Nephron (organoid): ENCODE data around the gene IQSEC1.

Experiments used
- H3K27ac Mint-ChIP-seq, 3 experiments: 2 replicates each; pipeline ENCODE4 v1.8.0; 2020; ENCODE audit warnings: mixed read lengths in 3 of 3, mild to moderate bottlenecking in 2 of 3, moderate library complexity in 1 of 3
- H3K27me3 Mint-ChIP-seq: 2 replicates; pipeline ENCODE4 v1.8.0; 2021; ENCODE audit warnings: low read depth, mild to moderate bottlenecking, moderate library complexity, mixed read lengths
- H3K36me3 Mint-ChIP-seq: 2 replicates; pipeline ENCODE4 v1.8.0; 2020; ENCODE audit warnings: low read depth, mixed read lengths
- H3K4me1 Mint-ChIP-seq: 2 replicates; pipeline ENCODE4 v1.8.0; 2020; ENCODE audit warnings: mixed read lengths
- H3K4me3 Mint-ChIP-seq, 3 experiments: 2 replicates each; pipeline ENCODE4 v1.8.0; 2020; ENCODE audit warnings: mild to moderate bottlenecking in 3 of 3, mixed read lengths in 3 of 3, moderate library complexity in 2 of 3
- H3K9me3 Mint-ChIP-seq: 2 replicates; pipeline ENCODE4 v1.8.0; 2020; ENCODE audit warnings: mixed read lengths
- CTCF ChIP-seq, 3 experiments: fragments of 200-600 bp; sonication (generic); IDR thresholded peaks; one replicate each; pipeline ENCODE4 v1.5.0; 2021; ENCODE audit warnings: antibody characterized with exemption in 3 of 3; ENCODE audit not compliant: unreplicated experiment in 3 of 3

Gene IQSEC1

DNA sequence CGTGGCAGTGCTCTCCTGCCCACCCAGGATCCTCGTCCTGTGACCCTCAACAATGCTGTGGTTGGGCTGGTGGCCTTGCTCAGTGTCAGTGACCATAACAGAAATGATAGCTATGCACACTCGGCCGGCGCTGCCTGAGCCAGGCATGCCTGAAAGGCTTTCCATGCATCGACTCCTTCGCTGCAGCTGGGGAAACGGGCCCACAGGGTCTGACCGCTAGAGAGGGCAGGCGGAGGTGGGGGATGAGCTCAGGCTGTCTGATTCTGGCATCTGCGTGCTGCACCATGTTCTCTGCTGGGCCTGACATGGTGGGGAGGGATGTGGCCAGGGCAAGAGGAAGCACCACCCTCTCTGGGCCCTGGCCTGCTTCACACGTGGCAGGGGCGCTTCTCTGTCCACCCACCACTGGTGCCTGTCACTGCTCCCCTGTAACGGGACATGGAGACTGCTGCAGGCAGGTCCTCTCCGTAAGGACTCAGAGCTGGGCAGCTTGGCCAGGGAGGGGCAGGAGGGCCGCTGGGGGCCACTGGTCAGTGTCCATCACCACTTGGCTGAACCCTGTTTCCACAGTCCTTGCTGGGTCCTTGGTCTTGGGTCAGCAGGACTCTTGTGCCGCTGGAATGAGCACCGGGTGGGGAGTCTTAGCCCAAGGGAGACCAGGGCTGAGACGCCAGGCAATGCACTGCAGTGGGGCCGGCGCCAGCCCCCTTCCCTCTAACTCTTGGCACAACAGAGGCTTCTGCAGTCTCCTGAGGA is 167.7 kb downstream of the IQSEC1 start:
- Mint-ChIP-seq H3K9me3 (no peaks in the 10 kb centered on the region), H3K4me1 (no peaks in the 10 kb centered on the region), H3K4me3 (no peak overlapping the region), H3K36me3 (peaks cover 18% of the 10 kb centered on the region), H3K27ac (peak overlapping the region in 1 of 3 experiments; percentile 13), H3K27me3 (peaks cover 5% of the 10 kb centered on the region)
- TF ChIP-seq CTCF (IDR thresholded peaks at IDR 0.05; ENCODE audit: unreplicated experiment in 3 of 3) = no peak

DNA sequence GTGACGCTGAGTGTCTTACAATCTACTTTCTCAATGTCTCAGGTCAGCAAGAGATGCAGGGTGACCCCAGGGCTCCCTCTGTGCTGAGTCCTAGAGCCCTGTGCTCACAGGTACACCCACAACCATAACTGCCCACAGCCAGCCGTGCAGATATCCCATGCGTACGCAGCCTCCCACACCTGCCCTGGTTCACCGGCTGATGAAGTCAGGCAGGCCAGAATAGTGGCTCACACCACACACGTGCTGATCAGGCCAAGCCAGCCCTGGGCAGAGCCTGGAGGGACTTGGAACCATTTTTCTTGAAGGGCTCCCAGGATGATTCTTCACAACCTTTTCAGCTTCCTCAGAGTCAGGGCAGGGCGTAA is 168.3 kb downstream of the IQSEC1 start:
- no peaks in the 10 kb centered on the region for H3K9me3 Mint-ChIP-seq
- no peak for TF ChIP-seq CTCF (IDR thresholded peaks at IDR 0.05; ENCODE audit: unreplicated experiment in 3 of 3)
- no peak overlapping the region for H3K4me3 Mint-ChIP-seq
- H3K4me1 Mint-ChIP-seq = no peaks in the 10 kb centered on the region
- H3K36me3 Mint-ChIP-seq = peaks cover 21% of the 10 kb centered on the region
- H3K27ac Mint-ChIP-seq = peak overlapping the region in 1 of 3 experiments; percentile 13
- H3K27me3 Mint-ChIP-seq = peaks cover 5% of the 10 kb centered on the region

DNA sequence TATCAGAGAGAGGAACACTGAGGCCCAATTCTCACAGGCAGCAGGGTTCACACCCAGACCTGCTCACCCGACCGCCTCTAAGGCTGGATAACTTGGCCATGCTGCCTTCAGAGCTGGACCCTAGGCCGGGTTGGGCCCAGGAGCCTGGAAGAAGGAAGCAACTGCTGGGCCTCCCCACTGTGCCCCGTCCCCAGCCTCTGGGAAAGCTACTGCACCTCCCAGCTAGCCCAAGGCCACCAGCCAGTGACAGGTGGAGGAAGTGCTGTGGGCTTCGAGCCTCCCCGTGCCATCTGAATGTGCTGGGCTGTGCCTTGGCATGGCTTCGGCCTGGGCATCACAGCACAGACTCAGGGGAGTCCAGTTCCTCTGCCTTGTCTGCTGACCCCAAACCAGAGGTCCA is 169.3 kb downstream of the IQSEC1 start:
- Mint-ChIP-seq H3K9me3 (no peaks in the 10 kb centered on the region), H3K4me1 (no peaks in the 10 kb centered on the region), H3K4me3 (no peak overlapping the region), H3K27ac (no peak overlapping the region), H3K27me3 (peaks cover 5% of the 10 kb centered on the region), H3K36me3 (peaks cover 21% of the 10 kb centered on the region)
- TF ChIP-seq CTCF (IDR thresholded peaks at IDR 0.05; ENCODE audit: unreplicated experiment in 3 of 3) = no peak

- Mint-ChIP-seq H3K27me3 (peaks cover 5% of the 10 kb centered on the region), H3K9me3 (no peaks in the 10 kb centered on the region), H3K4me3 (no peak overlapping the region), H3K36me3 (peaks cover 20% of the 10 kb centered on the region), H3K4me1 (peaks cover 4% of the 10 kb centered on the region), H3K27ac (no peak overlapping the region)
- TF ChIP-seq CTCF (IDR thresholded peaks at IDR 0.05; ENCODE audit: unreplicated experiment in 3 of 3) = no peak
Measured at GRCh38 chr3:12903000-12903800, 170.0 kb downstream of the IQSEC1 start.

GRCh38 chr3:12902181-12902999 is 170.8 kb downstream of the IQSEC1 start:
- peaks cover 4% of the 10 kb centered on the region for H3K4me1 Mint-ChIP-seq
- H3K27me3 Mint-ChIP-seq = peaks cover 5% of the 10 kb centered on the region
- H3K36me3 Mint-ChIP-seq = peaks cover 19% of the 10 kb centered on the region
- H3K27ac Mint-ChIP-seq = peak overlapping the region in 2 of 3 experiments; percentile 69 to 72
- H3K9me3 Mint-ChIP-seq = no peaks in the 10 kb centered on the region
- no peak for TF ChIP-seq CTCF (IDR thresholded peaks at IDR 0.05; ENCODE audit: unreplicated experiment in 3 of 3)
- no peak overlapping the region for H3K4me3 Mint-ChIP-seq
